GM12891 (cell line): ENCODE results near the gene CERS6.

ENCODE experiments used
- POLR2A ChIP-seq: IDR thresholded peaks from 2 replicates; pipeline ENCODE4 v1.6.1; 2011; ENCODE audit warnings: low read depth, low read length, control low read depth
- POLR2AphosphoS5 ChIP-seq: IDR thresholded peaks from 2 replicates; pipeline ENCODE4 v1.6.1; 2011; ENCODE audit warnings: low read depth, low read length, control low read depth

- TF ChIP-seq POLR2A (no peak), POLR2AphosphoS5 (no peak)
These were observed 331.2 kb downstream of the CERS6 start for GRCh38 chr2:168787098-168787781.
